ENCODE measurements around the gene TLK1.

TLK1 gene

DNA sequence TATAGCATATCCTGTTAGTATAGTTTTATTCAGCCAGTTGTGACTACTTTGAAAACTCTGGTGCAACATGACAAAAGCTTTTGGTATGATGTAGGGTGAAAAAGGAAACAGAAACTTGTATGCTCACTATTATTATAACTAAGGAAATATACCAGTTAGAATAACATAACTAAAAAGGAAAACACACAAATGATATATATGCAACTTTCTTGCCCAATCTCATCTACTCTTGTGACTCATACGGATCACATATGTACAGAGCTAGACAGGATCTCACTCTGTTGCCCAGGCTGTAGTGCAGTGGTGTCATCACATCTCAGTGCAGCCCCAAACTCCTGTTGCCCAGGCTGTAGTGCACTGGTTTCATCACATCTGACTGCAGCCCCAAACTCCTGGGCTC, 12.4 kb upstream of the TLK1 start:
- DNase-seq (ENCODE audit: low read depth): no peak
- no peak overlapping the region for H3K4me3 ChIP-seq (ENCODE audit: low read depth, low read length)
- TF ChIP-seq, protein P1, sequence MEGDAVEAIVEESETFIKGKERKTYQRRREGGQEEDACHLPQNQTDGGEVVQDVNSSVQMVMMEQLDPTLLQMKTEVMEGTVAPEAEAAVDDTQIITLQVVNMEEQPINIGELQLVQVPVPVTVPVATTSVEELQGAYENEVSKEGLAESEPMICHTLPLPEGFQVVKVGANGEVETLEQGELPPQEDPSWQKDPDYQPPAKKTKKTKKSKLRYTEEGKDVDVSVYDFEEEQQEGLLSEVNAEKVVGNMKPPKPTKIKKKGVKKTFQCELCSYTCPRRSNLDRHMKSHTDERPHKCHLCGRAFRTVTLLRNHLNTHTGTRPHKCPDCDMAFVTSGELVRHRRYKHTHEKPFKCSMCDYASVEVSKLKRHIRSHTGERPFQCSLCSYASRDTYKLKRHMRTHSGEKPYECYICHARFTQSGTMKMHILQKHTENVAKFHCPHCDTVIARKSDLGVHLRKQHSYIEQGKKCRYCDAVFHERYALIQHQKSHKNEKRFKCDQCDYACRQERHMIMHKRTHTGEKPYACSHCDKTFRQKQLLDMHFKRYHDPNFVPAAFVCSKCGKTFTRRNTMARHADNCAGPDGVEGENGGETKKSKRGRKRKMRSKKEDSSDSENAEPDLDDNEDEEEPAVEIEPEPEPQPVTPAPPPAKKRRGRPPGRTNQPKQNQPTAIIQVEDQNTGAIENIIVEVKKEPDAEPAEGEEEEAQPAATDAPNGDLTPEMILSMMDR (IDR thresholded peaks at IDR 0.05; ENCODE audit: low read depth, low read length, missing control alignments): no peak
- in situ Hi-C loops (cut with HindIII; ENCODE audit: low sequenced_read_pairs): no loop called here

DNA sequence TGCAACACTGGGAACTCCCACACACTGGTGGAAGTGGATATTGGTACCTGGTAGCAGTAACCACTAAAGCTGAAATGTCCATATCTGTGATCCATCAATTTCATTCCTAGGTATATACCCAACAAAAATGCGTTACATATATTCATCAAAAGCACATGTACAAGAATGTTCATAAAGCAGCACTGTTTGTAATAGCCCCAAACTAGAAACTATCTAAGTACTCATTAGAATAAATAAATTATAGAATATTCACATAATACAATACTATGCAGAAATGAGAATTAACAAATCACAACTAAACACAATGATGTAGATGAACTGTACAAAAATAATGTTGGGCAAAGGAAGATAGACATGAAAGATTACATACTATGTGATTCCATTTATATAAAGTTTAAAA, 11.1 kb upstream of the TLK1 start:
- TF ChIP-seq, protein P1 (IDR thresholded peaks at IDR 0.05; ENCODE audit: low read depth, low read length, missing control alignments): no peak
- no peak for DNase-seq (ENCODE audit: low read depth)
- in situ Hi-C loops (cut with HindIII; ENCODE audit: low sequenced_read_pairs): no loop called here
- no peak overlapping the region for H3K4me3 ChIP-seq (ENCODE audit: low read depth, low read length)

DNA sequence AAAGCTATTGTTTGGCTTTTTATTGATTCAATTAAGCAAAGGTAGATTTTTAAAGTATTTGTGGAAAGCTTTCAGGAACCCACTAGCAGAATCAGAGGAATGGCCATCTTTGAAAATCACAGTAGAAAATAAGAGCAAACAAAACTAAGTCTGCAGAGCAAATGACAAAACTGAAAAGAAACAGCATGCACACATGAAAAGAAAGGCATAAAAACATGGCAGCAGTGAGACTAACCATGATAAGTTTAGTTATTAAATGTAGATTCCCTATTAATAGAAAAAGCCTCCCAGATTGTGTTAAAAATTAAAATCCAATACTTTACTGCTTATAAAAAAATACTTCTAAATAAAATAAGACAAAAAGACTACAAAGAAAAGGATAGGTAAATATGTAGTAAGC, 9.1 kb upstream of the TLK1 start:
- TF ChIP-seq, protein P1 (IDR thresholded peaks at IDR 0.05; ENCODE audit: low read depth, low read length, missing control alignments): no peak
- no peak overlapping the region for H3K4me3 ChIP-seq (ENCODE audit: low read depth, low read length)
- DNase-seq (ENCODE audit: low read depth): no peak
- in situ Hi-C loops (cut with HindIII; ENCODE audit: low sequenced_read_pairs): no loop called here

DNA sequence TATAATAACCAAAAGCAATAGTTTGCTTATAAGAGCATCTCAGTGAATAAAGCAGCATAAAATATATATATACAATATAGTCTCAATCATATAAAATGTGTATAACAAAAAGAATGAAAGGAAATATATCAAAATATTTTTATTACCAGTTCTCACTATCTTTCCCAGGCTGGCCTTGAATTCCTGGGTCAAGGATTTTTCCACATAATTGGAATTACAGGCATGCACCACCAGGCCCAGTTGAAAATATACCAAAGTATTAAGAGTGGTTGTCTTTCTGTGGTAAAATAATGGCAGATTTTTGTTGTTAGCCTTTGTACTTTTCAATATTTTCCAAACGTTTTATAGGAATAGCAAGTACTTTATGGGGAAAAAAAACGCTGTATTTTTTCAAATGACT, 8.6 kb upstream of the TLK1 start:
- no peak overlapping the region for H3K4me3 ChIP-seq (ENCODE audit: low read depth, low read length)
- TF ChIP-seq, protein P1 (IDR thresholded peaks at IDR 0.05; ENCODE audit: low read depth, low read length, missing control alignments): no peak
- no peak for DNase-seq (ENCODE audit: low read depth)
- in situ Hi-C loops (cut with HindIII; ENCODE audit: low sequenced_read_pairs): no loop called here

DNA sequence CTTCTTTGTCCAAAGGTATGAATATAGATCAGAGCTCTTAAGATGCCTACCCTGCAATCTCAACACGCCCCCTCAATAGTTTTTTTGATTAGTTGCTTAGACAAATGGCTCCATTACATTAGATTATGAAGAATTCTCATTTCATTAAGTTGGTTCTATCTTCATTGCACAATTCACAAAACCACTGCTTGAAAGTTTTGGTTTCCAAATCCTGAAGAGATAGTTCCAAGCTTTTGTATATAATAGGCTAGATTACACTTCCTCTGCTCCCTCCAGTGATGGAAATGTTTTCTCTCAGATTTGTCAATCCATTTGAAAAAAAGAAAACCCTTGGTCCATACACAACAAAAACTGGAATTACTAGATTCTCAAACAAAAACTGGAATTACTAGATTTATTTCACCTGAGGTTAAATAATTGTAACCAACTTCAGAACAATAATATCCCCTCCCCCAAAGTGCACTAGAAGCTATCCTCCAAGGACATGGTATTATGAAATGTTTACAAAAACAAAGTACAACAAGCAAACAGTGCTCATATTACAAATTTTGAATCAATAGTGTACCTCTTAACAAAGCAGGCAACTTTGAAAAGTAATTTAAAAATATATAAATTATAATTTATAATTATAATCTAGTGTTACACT, 6.8 kb upstream of the TLK1 start:
- TF ChIP-seq, protein P1 (IDR thresholded peaks at IDR 0.05; ENCODE audit: low read depth, low read length, missing control alignments): no peak
- no peak for DNase-seq (ENCODE audit: low read depth)
- in situ Hi-C loops (cut with HindIII; ENCODE audit: low sequenced_read_pairs): no loop called here
- H3K4me3 ChIP-seq (ENCODE audit: low read depth, low read length): no peak overlapping the region

DNA sequence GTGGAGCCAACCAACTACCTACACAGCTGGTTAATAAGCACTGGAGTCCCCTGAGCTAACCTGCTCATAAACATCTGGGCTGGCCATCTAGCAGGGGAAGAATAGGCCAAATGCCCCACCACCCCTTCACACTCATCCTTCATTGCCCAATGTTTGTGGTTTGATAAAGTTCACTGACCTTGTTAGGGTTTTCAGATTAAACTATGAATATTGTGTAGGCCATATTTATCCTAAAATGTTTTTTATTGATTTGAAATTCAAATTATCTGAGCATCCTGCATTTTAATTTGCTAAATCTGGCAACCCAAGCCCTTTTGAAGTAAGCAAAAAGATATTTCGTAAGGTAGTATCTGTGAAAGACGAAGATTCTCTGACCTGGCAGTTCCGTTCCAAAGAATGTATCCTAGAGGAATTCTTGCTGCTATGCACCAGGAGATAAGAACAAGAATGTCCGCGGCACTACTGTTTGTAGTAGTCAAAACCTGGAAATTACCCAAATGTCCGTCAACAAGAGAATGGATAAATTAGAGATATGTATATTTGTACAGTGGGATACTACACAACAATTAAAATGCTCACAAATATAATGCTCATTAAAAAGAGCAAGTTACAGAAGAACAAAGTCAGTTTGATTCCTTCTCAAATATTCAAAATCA, 5.8 kb upstream of the TLK1 start:
- no peak overlapping the region for H3K4me3 ChIP-seq (ENCODE audit: low read depth, low read length)
- TF ChIP-seq, protein P1 (IDR thresholded peaks at IDR 0.05; ENCODE audit: low read depth, low read length, missing control alignments): no peak
- in situ Hi-C loops (cut with HindIII; ENCODE audit: low sequenced_read_pairs): no loop called here
- DNase-seq (ENCODE audit: low read depth): no peak
